Measurements from ENCODE around the gene MRPL36. TPM values are rescaled to one million over a fixed set of nuclear protein-coding genes. Genes with fewer than 3 reads are reported as not detected.

The MRPL36 gene
- total RNA-seq (10 to 100 TPM; 10.6 to 32.5 (median 29.8) TPM), total RNA-seq (5.5 to 34.5 (median 13.1) reads per million in 29 experiments)
- total RNA-seq (2013) = 21.5 TPM

DNA sequence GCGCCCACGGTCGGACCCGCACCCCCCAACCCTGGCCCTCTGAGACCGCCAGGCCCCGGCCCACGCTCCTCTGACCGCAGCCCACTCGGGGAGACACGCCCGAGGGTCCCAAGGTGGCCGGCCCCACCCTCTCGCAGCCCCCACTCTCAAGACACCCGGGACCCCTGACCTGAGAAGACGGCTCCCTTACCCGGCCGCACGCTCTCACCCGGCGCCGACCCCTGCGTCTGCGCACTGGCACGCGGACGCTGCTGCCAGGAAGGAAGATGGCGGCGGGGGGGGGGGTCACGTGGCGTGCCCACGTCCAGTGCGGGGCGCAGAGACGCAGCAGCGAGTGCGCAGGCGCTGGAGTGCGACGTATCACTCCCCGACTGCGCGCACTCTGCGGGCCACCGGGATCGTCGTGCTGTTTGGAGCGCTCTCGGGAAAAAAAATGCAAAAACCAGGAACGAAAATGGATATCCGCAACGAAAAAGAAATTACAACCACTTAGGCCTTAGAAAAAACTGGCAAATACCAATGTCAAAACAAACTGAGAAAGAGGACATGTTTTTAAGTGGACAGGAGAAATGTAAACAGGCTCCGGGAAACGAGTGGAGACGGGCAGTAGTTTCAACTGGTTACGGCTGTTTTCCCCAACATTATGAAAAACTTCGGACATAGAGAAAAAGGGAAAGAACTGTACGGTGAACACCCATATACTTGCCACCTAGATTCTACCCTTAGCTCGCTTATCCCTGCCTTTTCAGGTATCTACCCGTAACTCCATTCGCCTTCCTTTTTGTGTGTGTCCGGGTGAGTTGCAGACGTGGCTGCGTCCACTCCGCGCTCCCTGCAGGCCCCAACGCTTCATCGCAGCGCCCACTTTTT is at the start of gene MRPL36:
TSS of gene MRPL36 (minus strand) at position 236 of the 870 bp plus-strand sequence. CDS start 902 bp downstream, outside the sequence.
- H3K4me1 Mint-ChIP-seq = peaks cover 57 to 71% (median 63%) of the 10 kb centered on the region in 3 donors
- H3K9me3 ChIP-seq = no peaks in the 10 kb centered on the region
- H3K36me3 ChIP-seq (ENCODE audit: control insufficient read depth in 2 of 2, extremely low read depth in 1 of 2, insufficient read depth in 1 of 2, low read length in 1 of 2) = peaks cover 8 to 40% of the 10 kb centered on the region in 2 donors
- H3K4me1 ChIP-seq (ENCODE audit: control insufficient read depth in 1 of 2, extremely low read depth in 1 of 2, insufficient read depth in 2 of 2, low read length in 2 of 2) = peaks cover 12 to 38% of the 10 kb centered on the region in 2 experiments
- peak; percentile 80 to 96 (median 89) for DNase-seq
- peak; percentile 72 to 80 (median 78) for ATAC-seq (replicated peaks in 1 of 4)
- WGBS (ENCODE audit: insufficient coverage) = 0% methylated on average over 53 of the region's 68 CpGs
- H3K4me3 ChIP-seq (ENCODE audit: control insufficient read depth in 1 of 2, extremely low read depth in 1 of 2, low read length in 1 of 2) = peak within 1 kb of the TSS; percentile 85 to 95
- peak within 1 kb of the TSS; percentile 98 to 99 for H3K27ac Mint-ChIP-seq
- no peaks in the 10 kb centered on the region for H3K9me3 Mint-ChIP-seq
- no peaks in the 10 kb centered on the region for H3K27me3 Mint-ChIP-seq
- H3K4me3 Mint-ChIP-seq = peak within 1 kb of the TSS; percentile 98 to 99 (median 98)
- ChIA-PET POLR2A (no interaction called here), CTCF (no interaction called here)
- no peaks in the 10 kb centered on the region for H3K27me3 ChIP-seq (replicated peaks in 1 of 2; ENCODE audit: control insufficient read depth in 2 of 2, extremely low read depth in 1 of 2, insufficient read depth in 2 of 2, low read length in 1 of 2)
- peaks cover 47% of the 10 kb centered on the region for H3K36me3 Mint-ChIP-seq
- H3K27ac ChIP-seq (ENCODE audit: low read length) = peak within 1 kb of the TSS; percentile 69

DNA sequence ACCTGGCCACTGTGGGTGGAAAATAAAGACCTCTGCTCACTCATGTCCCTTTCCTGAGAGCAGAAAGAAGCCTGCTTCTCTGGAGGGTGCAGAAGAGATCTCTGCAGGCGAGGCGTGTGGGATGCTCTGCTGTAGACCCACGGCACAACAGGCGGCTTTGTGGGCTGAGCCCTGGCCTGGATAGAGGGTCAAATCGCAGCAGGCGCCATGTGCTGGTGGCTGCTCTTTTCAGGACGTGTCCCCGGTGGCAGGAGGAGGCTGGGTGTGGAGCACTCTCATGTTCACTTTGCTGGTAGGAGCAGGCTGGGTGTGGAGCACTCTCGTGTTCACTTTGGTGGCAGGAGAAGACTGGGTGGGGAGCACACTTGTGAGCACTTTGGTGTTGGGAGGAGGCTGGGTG is 48.0 kb upstream of the MRPL36 start:
- Mint-ChIP-seq H3K36me3 (no peaks in the 10 kb centered on the region), H3K27ac (no peak overlapping the region), H3K9me3 (no peaks in the 10 kb centered on the region), H3K4me3 (no peak overlapping the region), H3K27me3 (peaks cover 14 to 46% of the 10 kb centered on the region in 2 donors), H3K4me1 (no peaks in the 10 kb centered on the region)
- POLR2A ChIA-PET = no interaction called here
- no peak overlapping the region for H3K4me3 ChIP-seq (ENCODE audit: control insufficient read depth in 1 of 2, extremely low read depth in 1 of 2, low read length in 1 of 2)
- DNase-seq (no peak), ATAC-seq (replicated peaks in 1 of 4) (no peak)
- CTCF ChIA-PET = no interaction called here
- peaks cover 0 to 3% of the 10 kb centered on the region in 2 experiments for H3K4me1 ChIP-seq (ENCODE audit: control insufficient read depth in 1 of 2, extremely low read depth in 1 of 2, insufficient read depth in 2 of 2, low read length in 2 of 2)
- no peaks in the 10 kb centered on the region for H3K9me3 ChIP-seq
- WGBS (ENCODE audit: insufficient coverage) = 74% methylated on average over 9 of the region's 9 CpGs
- H3K27me3 ChIP-seq (replicated peaks in 1 of 2; ENCODE audit: control insufficient read depth in 2 of 2, extremely low read depth in 1 of 2, insufficient read depth in 2 of 2, low read length in 1 of 2) = peaks cover 0 to 44% of the 10 kb centered on the region in 2 experiments
- no peak overlapping the region for H3K27ac ChIP-seq (ENCODE audit: low read length)
- no peaks in the 10 kb centered on the region for H3K36me3 ChIP-seq (ENCODE audit: control insufficient read depth in 2 of 2, extremely low read depth in 1 of 2, insufficient read depth in 1 of 2, low read length in 1 of 2)

DNA sequence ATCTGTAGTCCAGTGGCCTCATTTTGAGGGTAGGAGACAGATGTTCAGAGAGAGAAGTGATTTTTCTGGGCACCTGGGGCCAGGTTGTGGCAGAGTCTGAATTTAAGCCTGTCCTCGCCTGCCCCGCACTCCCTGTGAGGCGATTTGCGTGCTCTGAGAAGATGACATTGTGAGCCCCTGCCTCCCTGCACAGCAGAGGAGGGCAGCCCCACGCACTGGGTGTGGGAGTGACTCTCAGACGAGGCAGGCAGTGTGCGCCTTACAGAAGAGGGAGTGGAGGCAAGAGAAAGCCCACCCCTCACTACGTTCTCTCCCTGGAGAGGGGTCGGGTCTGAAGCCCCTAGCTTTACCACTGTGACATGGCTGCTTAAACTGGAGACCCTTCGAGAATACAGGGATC is 47.4 kb upstream of the MRPL36 start:
- CTCF ChIA-PET = no interaction called here
- 100% methylated on average over 1 of the region's 10 CpGs for WGBS (ENCODE audit: insufficient coverage)
- no peak for ATAC-seq (replicated peaks in 1 of 4)
- H3K36me3 Mint-ChIP-seq = no peaks in the 10 kb centered on the region
- H3K4me1 ChIP-seq (ENCODE audit: control insufficient read depth in 1 of 2, extremely low read depth in 1 of 2, insufficient read depth in 2 of 2, low read length in 2 of 2) = peaks cover 0 to 3% of the 10 kb centered on the region in 2 experiments
- H3K27ac ChIP-seq (ENCODE audit: low read length) = no peak overlapping the region
- POLR2A ChIA-PET = no interaction called here
- no peak overlapping the region for H3K27ac Mint-ChIP-seq
- H3K9me3 Mint-ChIP-seq = no peaks in the 10 kb centered on the region
- peaks cover 0 to 39% of the 10 kb centered on the region in 2 experiments for H3K27me3 ChIP-seq (replicated peaks in 1 of 2; ENCODE audit: control insufficient read depth in 2 of 2, extremely low read depth in 1 of 2, insufficient read depth in 2 of 2, low read length in 1 of 2)
- peaks cover 14 to 50% of the 10 kb centered on the region in 2 donors for H3K27me3 Mint-ChIP-seq
- no peaks in the 10 kb centered on the region for H3K9me3 ChIP-seq
- H3K4me3 Mint-ChIP-seq = no peak overlapping the region
- DNase-seq = no peak
- H3K36me3 ChIP-seq (ENCODE audit: control insufficient read depth in 2 of 2, extremely low read depth in 1 of 2, insufficient read depth in 1 of 2, low read length in 1 of 2) = no peaks in the 10 kb centered on the region
- H3K4me3 ChIP-seq (ENCODE audit: control insufficient read depth in 1 of 2, extremely low read depth in 1 of 2, low read length in 1 of 2) = no peak overlapping the region
- no peaks in the 10 kb centered on the region for H3K4me1 Mint-ChIP-seq

DNA sequence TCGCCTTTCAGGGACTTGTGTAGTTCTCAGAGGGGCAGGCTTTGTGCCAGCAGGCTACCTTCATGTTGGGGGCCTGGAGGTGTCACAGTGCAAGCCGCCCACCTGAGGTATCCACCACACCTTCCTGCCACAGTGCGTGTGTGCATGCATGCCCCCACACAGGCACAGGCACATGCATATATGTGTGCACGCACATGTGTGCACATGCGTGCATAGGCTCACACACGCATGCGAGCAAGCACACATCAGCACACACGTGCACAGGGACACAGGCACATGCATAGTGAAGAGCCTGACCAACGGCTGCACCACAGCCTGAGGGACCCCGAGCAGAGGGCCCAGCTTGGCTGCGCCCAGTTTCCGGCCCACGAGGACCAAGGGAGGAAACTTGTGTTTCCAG is 46.9 kb upstream of the MRPL36 start:
- peaks cover 0 to 34% of the 10 kb centered on the region in 2 experiments for H3K27me3 ChIP-seq (replicated peaks in 1 of 2; ENCODE audit: control insufficient read depth in 2 of 2, extremely low read depth in 1 of 2, insufficient read depth in 2 of 2, low read length in 1 of 2)
- ChIA-PET CTCF (no interaction called here), POLR2A (no interaction called here)
- no peaks in the 10 kb centered on the region for H3K36me3 ChIP-seq (ENCODE audit: control insufficient read depth in 2 of 2, extremely low read depth in 1 of 2, insufficient read depth in 1 of 2, low read length in 1 of 2)
- no peak overlapping the region for H3K4me3 ChIP-seq (ENCODE audit: control insufficient read depth in 1 of 2, extremely low read depth in 1 of 2, low read length in 1 of 2)
- no peak for ATAC-seq (replicated peaks in 1 of 4)
- H3K27ac ChIP-seq (ENCODE audit: low read length) = no peak overlapping the region
- no peak for DNase-seq
- Mint-ChIP-seq H3K4me3 (no peak overlapping the region), H3K27ac (no peak overlapping the region), H3K27me3 (peaks cover 12 to 49% of the 10 kb centered on the region in 2 donors), H3K36me3 (no peaks in the 10 kb centered on the region), H3K4me1 (no peaks in the 10 kb centered on the region), H3K9me3 (no peaks in the 10 kb centered on the region)
- H3K4me1 ChIP-seq (ENCODE audit: control insufficient read depth in 1 of 2, extremely low read depth in 1 of 2, insufficient read depth in 2 of 2, low read length in 2 of 2) = peaks cover 0 to 2% of the 10 kb centered on the region in 2 experiments
- no peaks in the 10 kb centered on the region for H3K9me3 ChIP-seq
- 88% methylated on average over 13 of the region's 13 CpGs for WGBS (ENCODE audit: insufficient coverage)

DNA sequence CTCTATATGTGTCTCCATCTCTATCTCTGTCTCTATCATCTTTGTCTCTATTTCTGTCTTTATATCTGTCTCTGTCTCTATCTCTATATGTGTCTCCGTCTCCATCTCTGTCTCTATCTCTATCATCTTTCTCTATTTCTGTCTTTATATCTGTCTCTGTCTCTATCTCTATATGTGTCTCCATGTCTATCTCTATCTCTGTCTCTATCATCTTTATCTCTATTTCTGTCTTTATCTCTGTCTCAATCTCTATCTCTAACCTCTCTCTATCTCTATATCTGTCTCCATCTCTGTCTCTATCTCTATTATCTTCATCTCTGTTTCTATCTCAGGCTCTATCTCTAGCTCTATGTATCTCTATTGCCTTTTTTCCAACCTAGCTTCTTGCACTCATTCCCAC is 46.1 kb upstream of the MRPL36 start:
- Mint-ChIP-seq H3K27me3 (peaks cover 10 to 50% of the 10 kb centered on the region in 2 donors), H3K27ac (no peak overlapping the region), H3K36me3 (no peaks in the 10 kb centered on the region), H3K4me1 (no peaks in the 10 kb centered on the region), H3K9me3 (no peaks in the 10 kb centered on the region), H3K4me3 (no peak overlapping the region)
- CTCF ChIA-PET = no interaction called here
- ATAC-seq (replicated peaks in 1 of 4) = no peak
- Histone ChIP-seq H3K4me1 (ENCODE audit: control insufficient read depth in 1 of 2, extremely low read depth in 1 of 2, insufficient read depth in 2 of 2, low read length in 2 of 2) (no peaks in the 10 kb centered on the region), H3K36me3 (ENCODE audit: control insufficient read depth in 2 of 2, extremely low read depth in 1 of 2, insufficient read depth in 1 of 2, low read length in 1 of 2) (no peaks in the 10 kb centered on the region), H3K9me3 (no peaks in the 10 kb centered on the region), H3K27ac (ENCODE audit: low read length) (no peak overlapping the region), H3K4me3 (ENCODE audit: control insufficient read depth in 1 of 2, extremely low read depth in 1 of 2, low read length in 1 of 2) (no peak overlapping the region), H3K27me3 (replicated peaks in 1 of 2; ENCODE audit: control insufficient read depth in 2 of 2, extremely low read depth in 1 of 2, insufficient read depth in 2 of 2, low read length in 1 of 2) (peaks cover 0 to 34% of the 10 kb centered on the region in 2 experiments)
- POLR2A ChIA-PET = no interaction called here
- DNase-seq = no peak
- WGBS (ENCODE audit: insufficient coverage) = 93% methylated on average over 1 of the region's 1 CpG

DNA sequence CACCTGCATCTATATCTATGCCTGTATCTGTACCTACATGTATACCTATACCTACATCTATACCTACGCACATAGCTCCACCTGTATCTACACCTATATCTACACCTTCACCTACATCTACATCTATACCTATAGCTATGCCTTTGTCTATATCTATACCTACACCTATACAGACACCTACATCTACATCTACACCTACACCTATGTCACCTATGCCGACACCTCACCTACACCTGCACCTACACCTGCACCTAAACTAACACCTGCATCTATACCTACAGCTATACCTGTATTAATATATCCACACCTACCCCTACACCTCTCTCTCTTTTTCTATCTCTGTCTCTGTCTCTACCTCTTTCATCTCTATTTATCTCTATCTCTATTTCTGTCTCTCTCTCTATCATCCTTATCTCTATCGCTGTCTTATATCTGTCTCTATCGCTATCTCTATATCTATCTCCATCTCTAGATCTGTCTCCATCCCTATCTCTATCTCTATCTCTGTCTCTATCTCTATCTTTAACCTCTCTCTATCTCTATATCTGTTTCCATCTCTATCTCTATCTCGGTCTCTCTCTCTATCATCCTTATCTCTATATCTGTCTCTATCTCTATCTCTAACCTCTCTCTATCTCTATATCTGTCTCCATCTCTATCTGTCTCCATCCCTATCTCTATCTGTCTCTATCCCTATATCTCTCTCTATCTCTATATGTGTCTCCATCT is 45.2 kb upstream of the MRPL36 start:
- H3K4me1 Mint-ChIP-seq = no peaks in the 10 kb centered on the region
- H3K4me3 ChIP-seq (ENCODE audit: control insufficient read depth in 1 of 2, extremely low read depth in 1 of 2, low read length in 1 of 2) = no peak overlapping the region
- H3K36me3 ChIP-seq (ENCODE audit: control insufficient read depth in 2 of 2, extremely low read depth in 1 of 2, insufficient read depth in 1 of 2, low read length in 1 of 2) = no peaks in the 10 kb centered on the region
- DNase-seq (no peak), ATAC-seq (replicated peaks in 1 of 4) (no peak)
- no peaks in the 10 kb centered on the region for H3K9me3 ChIP-seq
- H3K9me3 Mint-ChIP-seq = no peaks in the 10 kb centered on the region
- ChIA-PET CTCF (no interaction called here), POLR2A (no interaction called here)
- H3K27me3 Mint-ChIP-seq = peaks cover 14 to 51% of the 10 kb centered on the region in 2 donors
- no peaks in the 10 kb centered on the region for H3K36me3 Mint-ChIP-seq
- H3K27ac Mint-ChIP-seq = no peak overlapping the region
- 90% methylated on average over 5 of the region's 5 CpGs for WGBS (ENCODE audit: insufficient coverage)
- no peaks in the 10 kb centered on the region for H3K4me1 ChIP-seq (ENCODE audit: control insufficient read depth in 1 of 2, extremely low read depth in 1 of 2, insufficient read depth in 2 of 2, low read length in 2 of 2)
- H3K4me3 Mint-ChIP-seq = no peak overlapping the region
- no peak overlapping the region for H3K27ac ChIP-seq (ENCODE audit: low read length)
- peaks cover 0 to 36% of the 10 kb centered on the region in 2 experiments for H3K27me3 ChIP-seq (replicated peaks in 1 of 2; ENCODE audit: control insufficient read depth in 2 of 2, extremely low read depth in 1 of 2, insufficient read depth in 2 of 2, low read length in 1 of 2)
